Mesangial cell (primary cell): ENCODE results near the gene ARL14EPL. TPM values are rescaled to one million over a fixed set of nuclear protein-coding genes. Genes with fewer than 3 reads are reported as not detected.

Source experiments
- total RNA-seq: library from RNA; depleted of rRNA; stranded (reverse); fragments of >200 nt; gene quantifications from 2 replicates; pipeline ENCODE4 v1.2.3, GENCODE V29; 2015

The ARL14EPL gene
- total RNA-seq, result not detected in 2 replicates

GRCh38 chr5:116032094-116032517, at the start of gene ARL14EPL:
Gene ARL14EPL (plus strand): TSS chr5:116032472. CDS start chr5:116051466, 18,994 bp downstream.

DNA sequence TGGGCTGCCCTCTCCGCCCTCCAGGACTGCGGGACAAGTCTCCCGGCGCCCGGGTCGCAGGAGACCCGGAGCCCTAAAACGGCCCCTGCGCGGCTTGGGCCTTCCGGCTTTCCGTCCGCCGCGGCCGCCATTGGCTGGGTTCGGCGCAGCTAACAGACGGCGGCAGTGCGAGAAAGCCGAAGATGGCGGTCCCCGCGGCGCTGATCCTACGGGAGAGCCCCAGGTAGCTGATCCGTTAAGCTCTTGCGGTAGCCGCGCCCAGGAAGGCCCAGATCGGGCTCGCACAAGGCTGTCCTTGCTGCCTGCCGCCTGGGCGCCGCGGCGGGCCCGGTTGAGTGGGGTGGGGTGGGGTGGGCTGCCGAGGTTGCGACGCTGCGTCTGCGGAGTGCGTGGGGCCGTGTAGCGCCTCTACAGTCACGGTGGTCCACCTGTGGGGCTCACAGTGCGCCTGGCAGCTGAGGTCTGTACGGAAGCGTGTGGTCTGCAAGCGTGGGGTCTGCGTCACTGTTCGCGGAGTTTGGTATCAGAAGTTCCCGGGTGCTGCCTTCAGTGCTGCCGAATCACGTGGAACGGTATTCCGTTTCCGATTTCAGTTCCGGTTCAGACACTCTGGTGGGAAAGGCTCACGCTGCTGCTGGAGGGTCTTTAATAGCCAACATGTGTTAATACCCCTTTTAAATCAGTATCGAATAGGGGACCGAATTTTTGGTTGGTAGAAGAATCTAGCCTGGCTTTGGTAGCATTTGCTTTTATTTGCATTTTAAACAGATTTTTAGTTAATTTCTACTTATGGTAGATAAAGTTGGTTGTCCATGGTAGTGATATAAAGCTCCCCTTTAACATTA, 52.8 kb downstream of the ARL14EPL start, which contains the start of gene COMMD10:
COMMD10 (plus strand) TSS at position 155 of the 845 bp plus-strand sequence.

Other genes starting within 250 kb of the ARL14EPL start
- gene CDO1, start 215.8 kb upstream of the ARL14EPL start, total RNA-seq, result 1.8 and 6.6 TPM in 2 replicates
- gene ATG12, start 190.9 kb upstream of the ARL14EPL start, total RNA-seq, result 27.5 and 27.6 TPM in 2 replicates
- gene AP3S1, start 190.5 kb upstream of the ARL14EPL start, total RNA-seq, result 22.2 and 35.2 TPM in 2 replicates
- 0.49 TPM in 1 of 2 replicates, not detected in the other for gene LVRN, start 70.0 kb upstream of the ARL14EPL start, total RNA-seq
- 22.3 and 23.6 TPM in 2 replicates for gene COMMD10, start 52.6 kb downstream of the ARL14EPL start, total RNA-seq